Neural cell (in vitro differentiated cells): Measurements from ENCODE around the gene ADAM10. TPM values are rescaled to one million over a fixed set of nuclear protein-coding genes. Genes with fewer than 3 reads are reported as not detected.

ENCODE experiments used
- H2AFZ ChIP-seq: fragments of 200-600, 300-800 bp; sonication (generic), shearing (Covaris generic); 2 replicates; pipeline ENCODE4 v1.6.0; 2014; ENCODE audit warnings: low read depth, mild to moderate bottlenecking, antibody characterized with exemption, low read length, moderate library complexity
- H3F3A ChIP-seq: fragments of 200-600 bp; shearing (Covaris generic); 2 replicates; pipeline ENCODE4 v1.6.1; 2016; ENCODE audit warnings: mild to moderate bottlenecking, moderate library complexity, mixed read lengths, antibody characterized with exemption, low read length; ENCODE audit not compliant: insufficient read depth, poor library complexity, severe bottlenecking
- H3K27ac ChIP-seq: fragments of 200-600, 300-800 bp; sonication (generic), shearing (Covaris generic); 2 replicates; pipeline ENCODE4 v1.5.1; 2014; ENCODE audit warnings: mild to moderate bottlenecking, low read length, moderate library complexity
- H3K27me3 ChIP-seq: fragments of 300-800, 200-600 bp; sonication (generic), shearing (Covaris generic); 2 replicates; pipeline ENCODE4 v1.6.0; 2014; ENCODE audit warnings: mild to moderate bottlenecking, low read depth, low read length, moderate library complexity; ENCODE audit not compliant: insufficient read depth
- H3K36me3 ChIP-seq: fragments of 300-800, 200-600 bp; sonication (generic), shearing (Covaris generic); 2 replicates; pipeline ENCODE4 v1.5.1; 2014; ENCODE audit warnings: mild to moderate bottlenecking, antibody characterized with exemption, low read length, moderate library complexity; ENCODE audit not compliant: insufficient read depth
- H3K4me2 ChIP-seq: fragments of 300-800, 200-600 bp; sonication (generic), shearing (Covaris generic); 2 replicates; pipeline ENCODE4 v1.6.0; 2014; ENCODE audit warnings: mild to moderate bottlenecking, low read length
- H3K4me3 ChIP-seq: fragments of 300-800, 200-600 bp; sonication (generic), shearing (Covaris generic); 2 replicates; pipeline ENCODE4 v1.5.1; 2014; ENCODE audit warnings: mild to moderate bottlenecking, low read length, moderate library complexity
- H3K79me2 ChIP-seq: fragments of 200-600 bp; shearing (Covaris generic); replicated peaks from 2 replicates; pipeline ENCODE4 v1.6.0; 2014; ENCODE audit warnings: mild to moderate bottlenecking, low read length, moderate library complexity; ENCODE audit not compliant: insufficient read depth
- H3K9ac ChIP-seq: fragments of 300-800, 200-600 bp; sonication (generic), shearing (Covaris generic); 2 replicates; pipeline ENCODE4 v1.6.1; 2016; ENCODE audit warnings: mild to moderate bottlenecking, low read length, mixed read lengths
- H3K9me2 ChIP-seq: fragments of 200-600 bp; shearing (Covaris generic); 2 replicates; pipeline ENCODE4 v1.6.1; 2016; ENCODE audit warnings: mild to moderate bottlenecking, low read length, mixed read lengths; ENCODE audit not compliant: insufficient read depth
- H3K9me3 ChIP-seq: fragments of 200-600, 300-800 bp; sonication (generic), shearing (Covaris generic); 2 replicates; pipeline ENCODE4 v1.6.1; 2016; ENCODE audit warnings: mild to moderate bottlenecking, mixed run types, low read length, moderate library complexity, mixed read lengths
- H4K20me1 ChIP-seq: fragments of 200-600 bp; shearing (Covaris generic); 2 replicates; pipeline ENCODE4 v1.6.1; 2016; ENCODE audit warnings: mild to moderate bottlenecking, mixed run types; ENCODE audit not compliant: insufficient read depth
- EP300 ChIP-seq: fragments of 450-650 bp; conservative IDR thresholded peaks from 2 replicates; pipeline ENCODE4 v1.6.1; 2014; ENCODE audit warnings: antibody characterized with exemption, mild to moderate bottlenecking, moderate library complexity; ENCODE audit not compliant: poor library complexity, severe bottlenecking
- EZH2 ChIP-seq: fragments of 200-600, 300-800 bp; shearing (Covaris generic), sonication (generic); IDR thresholded peaks from 2 replicates; pipeline ENCODE4 v1.6.1; 2014; ENCODE audit warnings: antibody characterized with exemption, low read length, borderline replicate concordance, mild to moderate bottlenecking; ENCODE audit not compliant: insufficient read depth, poor library complexity, severe bottlenecking
- MXI1 ChIP-seq: fragments of 450-650 bp; conservative IDR thresholded peaks from 2 replicates; pipeline ENCODE4 v1.6.1; 2014; ENCODE audit warnings: antibody characterized with exemption, mild to moderate bottlenecking; ENCODE audit not compliant: poor library complexity, severe bottlenecking
- POLR2AphosphoS5 ChIP-seq: IDR thresholded peaks from 2 replicates; pipeline ENCODE4 v1.6.1; 2012
- RAD21 ChIP-seq: fragments of 450-650 bp; conservative IDR thresholded peaks from 2 replicates; pipeline ENCODE4 v1.6.1; 2014; ENCODE audit warnings: antibody characterized with exemption, mild to moderate bottlenecking, moderate library complexity
- SMC3 ChIP-seq: fragments of 450-650 bp; conservative IDR thresholded peaks from 2 replicates; pipeline ENCODE4 v1.6.1; 2014; ENCODE audit warnings: antibody characterized with exemption, mild to moderate bottlenecking, moderate library complexity; ENCODE audit not compliant: poor library complexity
- TAF1 ChIP-seq: IDR thresholded peaks from 2 replicates; pipeline ENCODE4 v1.6.1; 2012; ENCODE audit warnings: low read depth
- polyA plus RNA-seq: library from polyadenylated mRNA; depleted of rRNA; stranded (reverse); fragments of >200 nt; gene quantifications from 2 replicates; pipeline ENCODE4 v1.2.3, GENCODE V29; 2014
- TF ChIP-seq, protein P1 (sequence below): fragments of 450-650 bp; IDR thresholded peaks from 2 replicates; pipeline ENCODE4 v1.5.1; 2014; ENCODE audit warnings: antibody characterized with exemption, mild to moderate bottlenecking, moderate library complexity; ENCODE audit not compliant: poor library complexity, severe bottlenecking
- TF ChIP-seq, protein P2 (sequence below): IDR thresholded peaks from 2 replicates; pipeline ENCODE4 v1.6.1; 2012; ENCODE audit warnings: borderline replicate concordance

Gene ADAM10
- polyA plus RNA-seq, 1 donor from 2014 or later: 66.3 TPM

- H3K9me3 ChIP-seq: no peaks in the 10 kb centered on the region
- no peak overlapping the region for H3K4me2 ChIP-seq
- no peaks in the 10 kb centered on the region for H3F3A ChIP-seq
- no peak overlapping the region for H3K9ac ChIP-seq
- H3K9me2 ChIP-seq: no peaks in the 10 kb centered on the region
- H3K4me3 ChIP-seq: no peak overlapping the region
- no peaks in the 10 kb centered on the region for H3K27me3 ChIP-seq
- no peaks in the 10 kb centered on the region for H3K79me2 ChIP-seq
- no peak for TF ChIP-seq MXI1
- TF ChIP-seq SMC3: no peak
- TF ChIP-seq EP300: no peak
- no peak for TF ChIP-seq TAF1
- TF ChIP-seq, protein P1, sequence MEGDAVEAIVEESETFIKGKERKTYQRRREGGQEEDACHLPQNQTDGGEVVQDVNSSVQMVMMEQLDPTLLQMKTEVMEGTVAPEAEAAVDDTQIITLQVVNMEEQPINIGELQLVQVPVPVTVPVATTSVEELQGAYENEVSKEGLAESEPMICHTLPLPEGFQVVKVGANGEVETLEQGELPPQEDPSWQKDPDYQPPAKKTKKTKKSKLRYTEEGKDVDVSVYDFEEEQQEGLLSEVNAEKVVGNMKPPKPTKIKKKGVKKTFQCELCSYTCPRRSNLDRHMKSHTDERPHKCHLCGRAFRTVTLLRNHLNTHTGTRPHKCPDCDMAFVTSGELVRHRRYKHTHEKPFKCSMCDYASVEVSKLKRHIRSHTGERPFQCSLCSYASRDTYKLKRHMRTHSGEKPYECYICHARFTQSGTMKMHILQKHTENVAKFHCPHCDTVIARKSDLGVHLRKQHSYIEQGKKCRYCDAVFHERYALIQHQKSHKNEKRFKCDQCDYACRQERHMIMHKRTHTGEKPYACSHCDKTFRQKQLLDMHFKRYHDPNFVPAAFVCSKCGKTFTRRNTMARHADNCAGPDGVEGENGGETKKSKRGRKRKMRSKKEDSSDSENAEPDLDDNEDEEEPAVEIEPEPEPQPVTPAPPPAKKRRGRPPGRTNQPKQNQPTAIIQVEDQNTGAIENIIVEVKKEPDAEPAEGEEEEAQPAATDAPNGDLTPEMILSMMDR: no peak
- no peak for TF ChIP-seq EZH2
- no peak for TF ChIP-seq POLR2AphosphoS5
- no peak for TF ChIP-seq RAD21
- TF ChIP-seq, protein P2, sequence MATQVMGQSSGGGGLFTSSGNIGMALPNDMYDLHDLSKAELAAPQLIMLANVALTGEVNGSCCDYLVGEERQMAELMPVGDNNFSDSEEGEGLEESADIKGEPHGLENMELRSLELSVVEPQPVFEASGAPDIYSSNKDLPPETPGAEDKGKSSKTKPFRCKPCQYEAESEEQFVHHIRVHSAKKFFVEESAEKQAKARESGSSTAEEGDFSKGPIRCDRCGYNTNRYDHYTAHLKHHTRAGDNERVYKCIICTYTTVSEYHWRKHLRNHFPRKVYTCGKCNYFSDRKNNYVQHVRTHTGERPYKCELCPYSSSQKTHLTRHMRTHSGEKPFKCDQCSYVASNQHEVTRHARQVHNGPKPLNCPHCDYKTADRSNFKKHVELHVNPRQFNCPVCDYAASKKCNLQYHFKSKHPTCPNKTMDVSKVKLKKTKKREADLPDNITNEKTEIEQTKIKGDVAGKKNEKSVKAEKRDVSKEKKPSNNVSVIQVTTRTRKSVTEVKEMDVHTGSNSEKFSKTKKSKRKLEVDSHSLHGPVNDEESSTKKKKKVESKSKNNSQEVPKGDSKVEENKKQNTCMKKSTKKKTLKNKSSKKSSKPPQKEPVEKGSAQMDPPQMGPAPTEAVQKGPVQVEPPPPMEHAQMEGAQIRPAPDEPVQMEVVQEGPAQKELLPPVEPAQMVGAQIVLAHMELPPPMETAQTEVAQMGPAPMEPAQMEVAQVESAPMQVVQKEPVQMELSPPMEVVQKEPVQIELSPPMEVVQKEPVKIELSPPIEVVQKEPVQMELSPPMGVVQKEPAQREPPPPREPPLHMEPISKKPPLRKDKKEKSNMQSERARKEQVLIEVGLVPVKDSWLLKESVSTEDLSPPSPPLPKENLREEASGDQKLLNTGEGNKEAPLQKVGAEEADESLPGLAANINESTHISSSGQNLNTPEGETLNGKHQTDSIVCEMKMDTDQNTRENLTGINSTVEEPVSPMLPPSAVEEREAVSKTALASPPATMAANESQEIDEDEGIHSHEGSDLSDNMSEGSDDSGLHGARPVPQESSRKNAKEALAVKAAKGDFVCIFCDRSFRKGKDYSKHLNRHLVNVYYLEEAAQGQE: no peak
- no peak overlapping the region for H3K27ac ChIP-seq
- H2AFZ ChIP-seq: no peak overlapping the region
- H3K36me3 ChIP-seq: no peaks in the 10 kb centered on the region
- no peaks in the 10 kb centered on the region for H4K20me1 ChIP-seq
Observed at GRCh38 chr15:58641660-58642059, 107.8 kb downstream of the ADAM10 start.

GRCh38 chr15:58639992-58640391, 109.5 kb downstream of the ADAM10 start:
- H3K9me2 ChIP-seq: no peaks in the 10 kb centered on the region
- no peak overlapping the region for H3K27ac ChIP-seq
- H3K9ac ChIP-seq: no peak overlapping the region
- H3F3A ChIP-seq: no peaks in the 10 kb centered on the region
- no peaks in the 10 kb centered on the region for H4K20me1 ChIP-seq
- no peaks in the 10 kb centered on the region for H3K36me3 ChIP-seq
- H3K4me2 ChIP-seq: no peak overlapping the region
- no peak overlapping the region for H2AFZ ChIP-seq
- no peak overlapping the region for H3K4me3 ChIP-seq
- H3K9me3 ChIP-seq: no peaks in the 10 kb centered on the region
- TF ChIP-seq, protein P1: no peak
- TF ChIP-seq, protein P2: no peak
- TF ChIP-seq EP300: no peak
- TF ChIP-seq MXI1: no peak
- no peak for TF ChIP-seq SMC3
- no peak for TF ChIP-seq RAD21
- TF ChIP-seq TAF1: no peak
- TF ChIP-seq EZH2: no peak
- no peak for TF ChIP-seq POLR2AphosphoS5
- H3K27me3 ChIP-seq: no peaks in the 10 kb centered on the region
- H3K79me2 ChIP-seq: no peaks in the 10 kb centered on the region
